Measurements from ENCODE around the gene CRTC3. TPM values are rescaled to one million over a fixed set of nuclear protein-coding genes. Genes with fewer than 3 reads are reported as not detected.

CRTC3 gene
- total RNA-seq, 4 donors from 2014 or later, result 46.4 to 66.8 (median 59.8) TPM

DNA sequence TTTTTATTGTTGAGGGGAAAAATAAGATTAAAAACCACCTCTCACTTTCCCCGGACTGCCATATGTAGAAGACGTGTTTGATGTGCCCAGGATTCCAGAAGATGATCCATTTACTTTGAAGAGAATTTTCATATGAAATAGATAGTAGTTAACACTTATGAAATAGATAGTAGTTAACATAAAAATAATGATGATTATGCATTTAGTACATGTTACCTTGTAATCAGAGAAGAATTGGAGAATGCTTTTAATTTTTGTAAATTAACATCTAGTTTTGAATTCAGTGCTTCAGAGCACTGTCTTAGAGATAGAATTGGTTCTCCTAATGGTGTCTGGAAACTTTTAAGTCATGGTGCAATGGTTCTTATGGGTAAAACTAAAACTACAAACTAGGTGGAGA lies 46.1 kb upstream of the CRTC3 start:
- DNase-seq (ENCODE audit: extremely low spot score), result no peak
- intact Hi-C loops (cut with DNase I), result loop anchor here (2.0 to 5.0 kb wide), 2 partner anchors 121 to 163 kb away; no protein-coding TSS in a partner anchor
- no peak overlapping the region for H3K4me3 ChIP-seq
- no peaks in the 10 kb centered on the region for H3K9me3 ChIP-seq
- H3K27me3 ChIP-seq, result no peaks in the 10 kb centered on the region
- WGBS, result 84% methylated on average over 2 of the region's 2 CpGs
- peaks cover 0 to 6% (median 3%) of the 10 kb centered on the region in 4 donors for H3K4me1 ChIP-seq
- H3K36me3 ChIP-seq, result peaks cover 50 to 99% (median 89%) of the 10 kb centered on the region in 4 donors
- H3K27ac ChIP-seq (replicated peaks in 1 of 4), result no peak overlapping the region
- TF ChIP-seq POLR2AphosphoS5 (IDR thresholded peaks at IDR 0.05) (no peak), POLR2A (IDR thresholded peaks at IDR 0.05; ENCODE audit: low read depth) (no peak)

DNA sequence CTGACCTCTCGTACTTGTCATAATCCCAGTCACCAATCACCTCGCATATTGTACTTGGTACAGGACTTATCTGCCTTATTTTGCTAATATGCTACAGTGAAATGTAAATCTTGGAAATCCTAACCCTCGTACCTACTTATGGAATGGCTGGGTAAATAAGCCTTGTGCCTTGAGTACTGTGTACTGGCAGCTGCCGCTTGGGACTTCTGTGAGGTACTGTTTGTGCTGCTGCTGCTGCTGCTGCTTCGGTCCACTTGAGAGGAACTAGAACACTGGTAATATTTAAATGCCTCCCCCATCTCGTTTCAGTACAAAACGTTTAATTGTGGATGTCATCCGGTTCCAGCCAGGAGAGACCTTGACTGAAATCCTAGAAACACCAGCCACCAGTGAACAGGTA lies 42.5 kb upstream of the CRTC3 start:
- TF ChIP-seq, protein P1, sequence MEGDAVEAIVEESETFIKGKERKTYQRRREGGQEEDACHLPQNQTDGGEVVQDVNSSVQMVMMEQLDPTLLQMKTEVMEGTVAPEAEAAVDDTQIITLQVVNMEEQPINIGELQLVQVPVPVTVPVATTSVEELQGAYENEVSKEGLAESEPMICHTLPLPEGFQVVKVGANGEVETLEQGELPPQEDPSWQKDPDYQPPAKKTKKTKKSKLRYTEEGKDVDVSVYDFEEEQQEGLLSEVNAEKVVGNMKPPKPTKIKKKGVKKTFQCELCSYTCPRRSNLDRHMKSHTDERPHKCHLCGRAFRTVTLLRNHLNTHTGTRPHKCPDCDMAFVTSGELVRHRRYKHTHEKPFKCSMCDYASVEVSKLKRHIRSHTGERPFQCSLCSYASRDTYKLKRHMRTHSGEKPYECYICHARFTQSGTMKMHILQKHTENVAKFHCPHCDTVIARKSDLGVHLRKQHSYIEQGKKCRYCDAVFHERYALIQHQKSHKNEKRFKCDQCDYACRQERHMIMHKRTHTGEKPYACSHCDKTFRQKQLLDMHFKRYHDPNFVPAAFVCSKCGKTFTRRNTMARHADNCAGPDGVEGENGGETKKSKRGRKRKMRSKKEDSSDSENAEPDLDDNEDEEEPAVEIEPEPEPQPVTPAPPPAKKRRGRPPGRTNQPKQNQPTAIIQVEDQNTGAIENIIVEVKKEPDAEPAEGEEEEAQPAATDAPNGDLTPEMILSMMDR (IDR thresholded peaks at IDR 0.05), result no peak
- TF ChIP-seq POLR2AphosphoS5 (IDR thresholded peaks at IDR 0.05), result no peak
- 90% methylated on average over 8 of the region's 8 CpGs for WGBS

DNA sequence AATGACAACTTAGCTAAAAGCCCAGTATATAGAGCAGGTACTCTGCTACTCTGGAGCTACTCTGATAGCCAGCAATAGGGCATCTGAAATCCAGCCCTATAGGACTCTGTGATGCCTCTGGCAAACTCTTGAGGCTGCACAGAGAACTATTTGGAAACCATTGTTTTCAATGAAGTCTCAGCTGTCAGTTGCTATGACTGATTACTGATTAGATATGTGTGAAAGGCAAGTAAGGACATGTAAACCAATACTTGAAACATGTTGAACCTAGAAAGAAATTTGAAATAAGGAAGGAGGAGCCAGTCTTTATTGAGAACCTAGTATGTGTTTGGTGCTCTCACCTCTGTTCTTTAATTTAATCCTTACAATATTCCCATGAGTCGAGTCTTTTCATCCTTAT lies 40.2 kb upstream of the CRTC3 start:
- no peaks in the 10 kb centered on the region for H3K27me3 ChIP-seq
- WGBS, result 90% methylated on average over 1 of the region's 1 CpG
- H3K27ac ChIP-seq (replicated peaks in 1 of 4), result no peak overlapping the region
- H3K4me1 ChIP-seq, result peaks cover 0 to 5% (median 0%) of the 10 kb centered on the region in 4 donors
- no peak overlapping the region for H3K4me3 ChIP-seq
- peaks cover 86 to 100% (median 99%) of the 10 kb centered on the region in 4 donors for H3K36me3 ChIP-seq
- no peaks in the 10 kb centered on the region for H3K9me3 ChIP-seq
- intact Hi-C loops (cut with DNase I), result no loop called here
- TF ChIP-seq POLR2AphosphoS5 (IDR thresholded peaks at IDR 0.05) (no peak), EP300 (IDR thresholded peaks at IDR 0.05) (no peak), POLR2A (IDR thresholded peaks at IDR 0.05; ENCODE audit: low read depth) (no peak)
- DNase-seq (ENCODE audit: extremely low spot score), result no peak

More for the DNA sequence above, 42.5 kb upstream of the CRTC3 start:
- Histone ChIP-seq H3K36me3 (peaks cover 79 to 100% (median 98%) of the 10 kb centered on the region in 4 donors), H3K9me3 (no peaks in the 10 kb centered on the region), H3K4me3 (no peak overlapping the region), H3K27me3 (no peaks in the 10 kb centered on the region), H3K4me1 (peaks cover 0 to 7% (median 2%) of the 10 kb centered on the region in 4 donors), H3K27ac (replicated peaks in 1 of 4) (no peak overlapping the region)
- intact Hi-C loops (cut with DNase I), result no loop called here
- no peak for DNase-seq (ENCODE audit: extremely low spot score)

DNA sequence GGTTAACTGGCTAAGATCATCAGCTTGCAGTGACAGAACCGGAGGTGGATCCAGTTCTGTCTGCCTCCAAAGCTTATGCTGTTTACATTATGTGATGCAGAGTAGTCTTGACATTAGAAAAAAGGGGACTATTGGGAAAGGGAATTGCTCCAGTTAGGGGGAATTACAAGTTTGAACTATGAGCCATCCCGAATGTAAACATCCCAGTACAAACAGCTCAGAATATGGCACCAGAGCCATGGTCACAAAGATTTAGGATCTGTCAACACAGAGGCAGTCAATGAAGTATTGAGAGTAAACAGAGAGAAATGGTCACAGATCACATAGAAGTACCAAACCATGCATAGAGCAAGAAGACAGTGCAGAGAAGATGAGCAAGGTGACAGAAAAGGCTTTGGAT lies 39.8 kb upstream of the CRTC3 start:
- peaks cover 88 to 100% (median 98%) of the 10 kb centered on the region in 4 donors for H3K36me3 ChIP-seq
- 68% methylated on average over 2 of the region's 2 CpGs for WGBS
- intact Hi-C loops (cut with DNase I), result no loop called here
- H3K27ac ChIP-seq (replicated peaks in 1 of 4), result no peak overlapping the region
- no peak overlapping the region for H3K4me3 ChIP-seq
- no peak for TF ChIP-seq POLR2A (IDR thresholded peaks at IDR 0.05; ENCODE audit: low read depth)
- TF ChIP-seq, protein P1 (IDR thresholded peaks at IDR 0.05), result no peak
- TF ChIP-seq EP300 (IDR thresholded peaks at IDR 0.05), result no peak
- TF ChIP-seq POLR2AphosphoS5 (IDR thresholded peaks at IDR 0.05), result no peak
- no peaks in the 10 kb centered on the region for H3K27me3 ChIP-seq
- no peaks in the 10 kb centered on the region for H3K9me3 ChIP-seq
- H3K4me1 ChIP-seq, result peaks cover 0 to 5% (median 0%) of the 10 kb centered on the region in 4 donors
- DNase-seq (ENCODE audit: extremely low spot score), result no peak

DNA sequence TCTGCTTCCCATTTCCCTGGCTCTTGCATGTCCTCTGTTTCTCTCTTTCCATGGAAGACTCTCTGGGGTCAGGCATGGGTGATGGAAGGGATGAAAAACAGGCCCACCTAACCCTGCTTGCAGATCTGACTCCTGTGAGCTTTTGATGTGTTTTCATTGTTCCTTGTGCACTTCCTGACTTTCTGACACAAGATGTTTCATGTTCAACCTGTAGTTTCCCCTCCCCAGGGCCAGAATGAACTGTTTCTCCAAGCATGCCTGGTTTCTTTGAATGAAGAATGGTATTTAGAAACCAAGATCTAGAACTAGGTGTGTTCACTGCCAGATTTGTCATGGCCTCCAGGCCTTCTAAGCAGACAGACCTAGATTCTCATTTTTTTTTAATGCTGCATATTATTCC lies 36.1 kb upstream of the CRTC3 start:
- no peak overlapping the region for H3K4me3 ChIP-seq
- peaks cover 82 to 100% (median 98%) of the 10 kb centered on the region in 4 donors for H3K36me3 ChIP-seq
- TF ChIP-seq POLR2A (IDR thresholded peaks at IDR 0.05; ENCODE audit: low read depth) (no peak), EP300 (IDR thresholded peaks at IDR 0.05) (no peak), POLR2AphosphoS5 (IDR thresholded peaks at IDR 0.05) (no peak)
- TF ChIP-seq, protein P1 (IDR thresholded peaks at IDR 0.05), result no peak
- DNase-seq (ENCODE audit: extremely low spot score), result no peak
- no peaks in the 10 kb centered on the region for H3K27me3 ChIP-seq
- H3K4me1 ChIP-seq, result peaks cover 0 to 7% (median 2%) of the 10 kb centered on the region in 4 donors
- intact Hi-C loops (cut with DNase I), result no loop called here
- H3K27ac ChIP-seq (replicated peaks in 1 of 4), result no peak overlapping the region
- H3K9me3 ChIP-seq, result no peaks in the 10 kb centered on the region

DNA sequence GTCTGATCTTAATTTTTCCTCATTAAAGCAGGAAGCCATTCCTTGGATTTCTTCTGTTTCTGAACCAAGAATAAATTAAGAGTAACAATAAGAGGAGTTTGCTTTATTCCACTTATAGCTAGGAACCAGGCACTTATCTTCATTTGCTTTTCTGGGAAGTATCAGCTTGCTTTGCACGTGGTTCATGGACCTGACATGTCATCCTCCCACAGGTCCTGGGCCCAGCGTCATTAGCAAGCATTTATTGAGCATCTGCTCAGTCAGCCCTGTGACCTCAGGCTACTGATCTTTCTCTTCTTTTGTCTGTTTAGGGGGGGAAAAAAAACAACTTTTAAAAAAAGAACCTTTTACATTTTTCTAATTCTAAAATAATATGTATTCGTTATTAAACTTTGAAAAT lies 34.7 kb upstream of the CRTC3 start:
- H3K9me3 ChIP-seq, result no peaks in the 10 kb centered on the region
- H3K4me3 ChIP-seq, result no peak overlapping the region
- intact Hi-C loops (cut with DNase I), result no loop called here
- peaks cover 0 to 7% (median 0%) of the 10 kb centered on the region in 4 donors for H3K4me1 ChIP-seq
- DNase-seq (ENCODE audit: extremely low spot score), result no peak
- peaks cover 83 to 100% (median 98%) of the 10 kb centered on the region in 4 donors for H3K36me3 ChIP-seq
- WGBS, result 68% methylated on average over 3 of the region's 3 CpGs
- no peak overlapping the region for H3K27ac ChIP-seq (replicated peaks in 1 of 4)
- no peaks in the 10 kb centered on the region for H3K27me3 ChIP-seq
- TF ChIP-seq POLR2A (IDR thresholded peaks at IDR 0.05; ENCODE audit: low read depth) (no peak), EP300 (IDR thresholded peaks at IDR 0.05) (no peak), POLR2AphosphoS5 (IDR thresholded peaks at IDR 0.05) (no peak)
- TF ChIP-seq, protein P1 (IDR thresholded peaks at IDR 0.05), result no peak

Measured in esophagus muscularis mucosa (tissue), 4 donors.